ENCODE results near the gene GALNT17.

DNA sequence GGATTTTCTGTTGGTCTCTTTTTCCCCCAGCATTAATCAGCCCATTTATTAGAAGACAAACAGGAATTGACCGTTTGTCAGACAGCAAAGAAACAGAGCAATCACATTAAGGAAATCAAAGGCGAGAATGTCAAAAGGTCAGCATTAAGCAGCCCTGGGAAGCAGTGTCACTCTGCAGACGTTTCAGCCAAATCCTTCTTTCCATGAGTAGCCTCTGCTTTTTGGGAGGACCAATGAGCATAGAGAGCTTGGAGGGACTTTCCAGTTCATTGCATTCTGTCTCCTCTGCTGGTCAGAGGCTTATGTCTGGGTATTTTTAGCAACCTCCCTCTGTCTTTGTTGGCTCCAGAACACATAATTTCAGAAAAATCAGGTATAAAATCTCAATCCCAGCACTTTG, 481.4 kb downstream of the GALNT17 start:
- TF ChIP-seq, protein P1, sequence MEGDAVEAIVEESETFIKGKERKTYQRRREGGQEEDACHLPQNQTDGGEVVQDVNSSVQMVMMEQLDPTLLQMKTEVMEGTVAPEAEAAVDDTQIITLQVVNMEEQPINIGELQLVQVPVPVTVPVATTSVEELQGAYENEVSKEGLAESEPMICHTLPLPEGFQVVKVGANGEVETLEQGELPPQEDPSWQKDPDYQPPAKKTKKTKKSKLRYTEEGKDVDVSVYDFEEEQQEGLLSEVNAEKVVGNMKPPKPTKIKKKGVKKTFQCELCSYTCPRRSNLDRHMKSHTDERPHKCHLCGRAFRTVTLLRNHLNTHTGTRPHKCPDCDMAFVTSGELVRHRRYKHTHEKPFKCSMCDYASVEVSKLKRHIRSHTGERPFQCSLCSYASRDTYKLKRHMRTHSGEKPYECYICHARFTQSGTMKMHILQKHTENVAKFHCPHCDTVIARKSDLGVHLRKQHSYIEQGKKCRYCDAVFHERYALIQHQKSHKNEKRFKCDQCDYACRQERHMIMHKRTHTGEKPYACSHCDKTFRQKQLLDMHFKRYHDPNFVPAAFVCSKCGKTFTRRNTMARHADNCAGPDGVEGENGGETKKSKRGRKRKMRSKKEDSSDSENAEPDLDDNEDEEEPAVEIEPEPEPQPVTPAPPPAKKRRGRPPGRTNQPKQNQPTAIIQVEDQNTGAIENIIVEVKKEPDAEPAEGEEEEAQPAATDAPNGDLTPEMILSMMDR (conservative IDR thresholded peaks at IDR 0.05; ENCODE audit: low read length): no peak
- no peak for TF ChIP-seq EZH2phosphoT487 (IDR thresholded peaks at IDR 0.05; ENCODE audit: borderline replicate concordance)

Data from Loucy (cell line).